H1 (cell line): Measurements from ENCODE around the gene LARP4B. TPM values are rescaled to one million over a fixed set of nuclear protein-coding genes. Genes with fewer than 3 reads are reported as not detected.

ENCODE experiments used
- CTCF ChIA-PET: fragments of 300-600 bp; sonication (Branson Sonifier 250); formaldehyde crosslinking; loops from one replicate; lab custom pipeline; 2021; ENCODE audit not compliant: partially characterized antibody; lab: Charles Lee
- POLR2A ChIA-PET: fragments of 300-600 bp; sonication (Branson Sonifier 250); formaldehyde crosslinking; loops from one replicate; lab custom pipeline; 2021; ENCODE audit warnings: inconsistent platforms; ENCODE audit not compliant: partially characterized antibody; lab: Charles Lee
- DNase-seq, 2 experiments: peaks; one replicate each; pipeline versions ENCODE4 v3.0.0 to v3.0.0-alpha.2; 2010 to 2022; ENCODE audit warnings: low spot score in 2 of 2, low read depth in 1 of 2, mixed read lengths in 1 of 2
- FAIRE-seq: peaks from 2 replicates; lab custom pipeline; 2011; peaks lifted over from hg19 to GRCh38; lab: Jason Lieb, UNC
- H2AFZ ChIP-seq: 2 replicates; pipeline ENCODE4 v1.8.1; 2012; ENCODE audit warnings: low read length, inconsistent platforms
- H2AK5ac ChIP-seq: 2 replicates; pipeline ENCODE4 v1.6.1; 2013; ENCODE audit warnings: low read depth, low read length
- H2BK120ac ChIP-seq: replicated peaks from 2 replicates; pipeline ENCODE3; 2013; ENCODE audit warnings: low read depth, low read length, inconsistent platforms
- H2BK12ac ChIP-seq: 2 replicates; pipeline ENCODE4 v1.6.1; 2013; ENCODE audit warnings: low read depth, low read length
- H2BK15ac ChIP-seq: 2 replicates; pipeline ENCODE4 v1.6.1; 2013; ENCODE audit warnings: low read length
- H2BK20ac ChIP-seq: 2 replicates; pipeline ENCODE4 v1.6.1; 2013; ENCODE audit warnings: low read length
- H2BK5ac ChIP-seq: 2 replicates; pipeline ENCODE4 v1.6.1; 2013; ENCODE audit warnings: low read depth, low read length
- H3K14ac ChIP-seq: 2 replicates; pipeline ENCODE4 v1.6.1; 2013; ENCODE audit warnings: inconsistent platforms; ENCODE audit not compliant: insufficient read length
- H3K18ac ChIP-seq: 2 replicates; pipeline ENCODE4 v1.6.1; 2013; ENCODE audit warnings: low read length; ENCODE audit errors: extremely low read depth
- H3K23ac ChIP-seq: 2 replicates; pipeline ENCODE4 v1.6.1; 2013; ENCODE audit warnings: inconsistent platforms; ENCODE audit not compliant: insufficient read length
- H3K23me2 ChIP-seq: 2 replicates; pipeline ENCODE4 v1.6.1; 2013; ENCODE audit warnings: low read depth, low read length
- H3K27ac ChIP-seq: 2 replicates; pipeline ENCODE4 v1.6.1; 2011; ENCODE audit warnings: low read depth, low read length, inconsistent platforms
- H3K27me3 ChIP-seq, 4 experiments: replicated peaks in 1 of 4; 1 replicate in 1 of 4; 2 replicates in 3 of 4; pipeline versions ENCODE4 v1.6.1 to v1.8.1; 2011 to 2013; ENCODE audit warnings: low read length in 3 of 4, mild to moderate bottlenecking in 3 of 4, inconsistent platforms in 2 of 4, mixed read lengths in 2 of 4, moderate library complexity in 1 of 4; ENCODE audit not compliant: control insufficient read depth in 3 of 4, insufficient read depth in 3 of 4; ENCODE audit errors: extremely low read depth in 1 of 4
- H3K36me3 ChIP-seq, 4 experiments: 2 replicates each; pipeline versions ENCODE4 v1.6.1 to v1.8.1; 2011 to 2013; ENCODE audit warnings: mild to moderate bottlenecking in 4 of 4, low read length in 3 of 4, moderate library complexity in 2 of 4, control low read depth in 1 of 4, inconsistent platforms in 1 of 4; ENCODE audit not compliant: insufficient read depth in 4 of 4, control insufficient read depth in 2 of 4
- H3K4ac ChIP-seq: replicated peaks from 2 replicates; pipeline ENCODE3; 2013; ENCODE audit warnings: low read length, low read depth, mixed read lengths, inconsistent platforms; ENCODE audit not compliant: insufficient read length
- H3K4me1 ChIP-seq, 4 experiments: replicated peaks in 1 of 4; 1 replicate in 1 of 4; 2 replicates in 3 of 4; pipeline versions ENCODE4 v1.6.1 to v1.8.1; 2011 to 2013; ENCODE audit warnings: low read length in 3 of 4, inconsistent platforms in 2 of 4, mixed read lengths in 1 of 4; ENCODE audit not compliant: insufficient read depth in 4 of 4, control insufficient read depth in 3 of 4
- H3K4me2 ChIP-seq, 2 experiments: 2 replicates each; pipeline versions ENCODE4 v1.6.1 to v1.8.1; 2011 to 2013; ENCODE audit warnings: low read depth in 2 of 2, low read length in 2 of 2, control low read depth in 1 of 2, inconsistent platforms in 1 of 2, mild to moderate bottlenecking in 1 of 2; ENCODE audit not compliant: insufficient read depth in 1 of 2
- H3K4me3 ChIP-seq, 4 experiments: fragments of 200-600, 300-600 bp in 1 of 4; sonication (generic), shearing (Covaris generic), sonication (Bioruptor Twin) in 1 of 4; 2 replicates each; pipeline versions ENCODE4 v1.5.1 to v1.8.1; 2011 to 2016; ENCODE audit warnings: low read length in 4 of 4, low read depth in 3 of 4, control low read depth in 2 of 4, inconsistent platforms in 2 of 4, mild to moderate bottlenecking in 2 of 4, mixed read lengths in 1 of 4, moderate library complexity in 1 of 4; ENCODE audit not compliant: insufficient read depth in 2 of 4; ENCODE audit errors: extremely low read depth in 1 of 4
- H3K56ac ChIP-seq: replicated peaks from 2 replicates; pipeline ENCODE3; 2013; ENCODE audit warnings: low read depth, mild to moderate bottlenecking, mixed read lengths, low read length, inconsistent platforms; ENCODE audit not compliant: insufficient read length
- H3K79me1 ChIP-seq: 2 replicates; pipeline ENCODE4 v1.6.1; 2013; ENCODE audit warnings: low read depth, low read length, control low read depth
- H3K79me2 ChIP-seq, 2 experiments: 2 replicates each; pipeline versions ENCODE4 v1.6.1 to v1.8.1; 2012 to 2013; ENCODE audit warnings: low read length in 2 of 2, mild to moderate bottlenecking in 2 of 2, inconsistent platforms in 1 of 2; ENCODE audit not compliant: insufficient read depth in 2 of 2, control insufficient read depth in 1 of 2
- H3K9ac ChIP-seq, 4 experiments: replicated peaks in 1 of 4; 1 replicate in 1 of 4; 2 replicates in 3 of 4; pipeline versions ENCODE4 v1.6.1 to v1.8.1; 2011 to 2013; ENCODE audit warnings: low read depth in 3 of 4, low read length in 3 of 4, control low read depth in 2 of 4, mild to moderate bottlenecking in 2 of 4, moderate library complexity in 2 of 4, inconsistent platforms in 1 of 4; ENCODE audit errors: extremely low read depth in 1 of 4
- H3K9me3 ChIP-seq, 2 experiments: 2 replicates each; pipeline versions ENCODE4 v1.6.1 to v1.8.1; 2012 to 2013; ENCODE audit warnings: mild to moderate bottlenecking in 2 of 2, moderate library complexity in 2 of 2, control low read depth in 1 of 2, inconsistent platforms in 1 of 2, low read depth in 1 of 2, low read length in 1 of 2, mixed read lengths in 1 of 2; ENCODE audit not compliant: insufficient read depth in 2 of 2
- H4K20me1 ChIP-seq, 2 experiments: replicated peaks in 1 of 2; 2 replicates each; pipeline versions ENCODE3 to v1.8.1; 2011 to 2013; ENCODE audit warnings: inconsistent platforms in 2 of 2, low read length in 2 of 2, mild to moderate bottlenecking in 1 of 2; ENCODE audit not compliant: insufficient read depth in 2 of 2, control insufficient read depth in 1 of 2
- H4K5ac ChIP-seq: 2 replicates; pipeline ENCODE4 v1.6.1; 2013; ENCODE audit warnings: low read length, low read depth, mixed read lengths, inconsistent platforms; ENCODE audit not compliant: insufficient read length
- H4K8ac ChIP-seq: 2 replicates; pipeline ENCODE4 v1.8.0; 2013; ENCODE audit warnings: mild to moderate bottlenecking, moderate library complexity, low read length, inconsistent platforms; ENCODE audit not compliant: insufficient read depth; ENCODE audit errors: extremely low read depth
- H4K91ac ChIP-seq: replicated peaks from 2 replicates; pipeline ENCODE3; 2013; ENCODE audit warnings: low read length, mixed read lengths, inconsistent platforms; ENCODE audit not compliant: insufficient read length
- BRCA1 ChIP-seq: IDR thresholded peaks from 2 replicates; pipeline ENCODE4 v1.6.1; 2012; ENCODE audit warnings: low read depth, low read length, improper control_type of control experiment
- CBX5 ChIP-seq: fragments of 300-800, 300-1000 bp; sonication (generic); IDR thresholded peaks from 2 replicates; pipeline ENCODE4 v1.7.1; 2016; ENCODE audit warnings: antibody characterized with exemption, low read length, low read depth
- EP300 ChIP-seq, 2 experiments: IDR thresholded peaks; 1 replicate in 1 of 2; 2 replicates in 1 of 2; pipeline ENCODE4 v1.6.1; 2011 to 2012; ENCODE audit warnings: low read depth in 2 of 2, low read length in 2 of 2, mild to moderate bottlenecking in 2 of 2, borderline replicate concordance in 1 of 2, inconsistent platforms in 1 of 2, moderate library complexity in 1 of 2
- EZH2 ChIP-seq: fragments of 200-600 bp; sonication (generic); IDR thresholded peaks from 2 replicates; pipeline ENCODE4 v1.7.1; 2012; ENCODE audit warnings: low read depth, mild to moderate bottlenecking, moderate library complexity, low read length, inconsistent platforms; ENCODE audit not compliant: severe bottlenecking
- GABPA ChIP-seq: IDR thresholded peaks from 2 replicates; pipeline ENCODE4 v1.6.1; 2011; ENCODE audit warnings: mild to moderate bottlenecking, low read length, moderate library complexity, borderline replicate concordance; ENCODE audit not compliant: insufficient read depth
- POLR2A ChIP-seq, 2 experiments: IDR thresholded peaks; 1 replicate in 1 of 2; 2 replicates in 1 of 2; pipeline ENCODE4 v1.6.1; 2011; ENCODE audit warnings: low read depth in 2 of 2, low read length in 2 of 2, mild to moderate bottlenecking in 2 of 2; ENCODE audit errors: control extremely low read depth in 1 of 2
- SP4 ChIP-seq: IDR thresholded peaks from 2 replicates; pipeline ENCODE4 v1.6.1; 2012; ENCODE audit warnings: low read length, inconsistent platforms
- TAF1 ChIP-seq: IDR thresholded peaks from 2 replicates; pipeline ENCODE4 v1.6.1; 2011; ENCODE audit warnings: mild to moderate bottlenecking, low read depth, low read length
- YY1 ChIP-seq: IDR thresholded peaks from 2 replicates; pipeline ENCODE4 v1.6.1; 2011; ENCODE audit warnings: low read depth, mild to moderate bottlenecking, low read length
- WGBS, 2 experiments: shearing (Covaris generic) in 1 of 2; methylation state at CpG; one replicate each; pipeline versions ENCODE4 v1.1.6 to v1.1.7; 2013 to 2015; ENCODE audit warnings: low lambda C conversion rate in 2 of 2, mixed read lengths in 2 of 2, inconsistent platforms in 1 of 2, low coverage in 1 of 2, missing lambda C conversion rate in 1 of 2; ENCODE audit not compliant: insufficient replicate concordance in 2 of 2, insufficient coverage in 1 of 2, insufficient read length in 1 of 2; ENCODE audit errors: extremely low coverage in 1 of 2, missing lambda C conversion rate in 1 of 2; 5-methylcytosine and 5-hydroxymethylcytosine counted together
- polyA plus RNA-seq, 7 experiments: library from polyadenylated mRNA; depleted of rRNA in 3 of 7; stranded (reverse) in 5 of 7; unstranded in 2 of 7; fragments of >200 nt in 5 of 7; fragments of 200-250 nt in 2 of 7; gene quantifications; 1 replicate in 5 of 7; 2 replicates in 1 of 7; 4 replicates in 1 of 7; pipeline versions ENCODE4 v1.2.1 to v1.2.3, GENCODE V29; 2011 to 2013; ENCODE audit warnings: missing spikeins in 2 of 7, mixed read lengths in 2 of 7
- total RNA-seq: library from RNA; stranded (reverse); fragmentation: NEBNext Ultra II Directional; extraction: Animal tissue kit (Norgen Biotek cat#: 25700); gene quantifications from 2 replicates; pipeline ENCODE4 v1.2.1, GENCODE V29; 2021

LARP4B gene
- total and polyA plus RNA-seq, 2 of the 8 experiments (the other 6 are each of a cell fraction or from before 2014, with no cell fraction given): 20.1 to 78.6 TPM

DNA sequence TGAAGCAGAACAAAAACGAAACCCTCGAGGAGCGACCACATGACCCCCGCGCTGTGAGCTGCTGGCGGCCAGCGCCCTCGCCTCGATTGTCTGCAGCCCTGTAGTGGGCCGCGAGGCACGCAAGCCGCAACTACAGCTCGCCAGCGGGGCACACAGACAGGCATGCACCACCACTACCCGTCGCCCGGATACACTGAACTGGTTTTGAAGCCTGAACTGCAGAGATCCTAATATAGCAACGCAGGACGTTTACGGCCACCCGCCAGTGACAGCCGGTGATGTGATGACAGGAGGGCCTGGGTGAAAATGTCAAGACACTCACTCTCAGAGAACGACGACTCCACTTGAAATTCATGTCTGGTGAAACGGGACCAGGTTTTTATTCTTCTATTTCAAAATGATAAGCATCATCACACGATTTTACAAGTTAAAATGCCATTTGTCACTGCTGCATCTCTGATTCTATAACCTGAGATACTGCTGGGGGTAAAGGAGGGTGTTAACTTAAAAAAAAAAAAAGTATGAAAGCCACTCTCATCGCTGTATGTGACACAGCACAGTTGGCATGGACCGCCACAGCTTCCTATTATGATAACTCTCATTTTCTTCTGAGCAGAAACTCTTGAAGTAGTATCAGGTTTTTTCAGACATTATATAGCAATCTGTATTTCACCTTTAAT lies 121.7 kb downstream of the LARP4B start:
- H2BK15ac ChIP-seq: no peak overlapping the region
- no peak overlapping the region for H4K91ac ChIP-seq
- peaks cover 0 to 3% (median 0%) of the 10 kb centered on the region in 4 experiments; a peak in 2 of 7 replicates for H3K4me1 ChIP-seq
- H3K23me2 ChIP-seq: no peaks in the 10 kb centered on the region
- H3K4ac ChIP-seq: no peak overlapping the region
- no peak overlapping the region for H2AK5ac ChIP-seq
- H3K27me3 ChIP-seq: no peaks in the 10 kb centered on the region
- H3K9ac ChIP-seq: no peak overlapping the region
- H2BK12ac ChIP-seq: no peak overlapping the region
- H3K18ac ChIP-seq: no peak overlapping the region
- no peak overlapping the region for H3K4me3 ChIP-seq
- H3K9me3 ChIP-seq: no peaks in the 10 kb centered on the region
- no peak overlapping the region for H3K4me2 ChIP-seq
- peaks cover 0 to 9% of the 10 kb centered on the region in 2 experiments for H4K20me1 ChIP-seq
- H3K79me1 ChIP-seq: 0 out of 2 replicates have a peak, but pooled peaks cover 2% of the 10 kb centered on the region
- H3K79me2 ChIP-seq: no peaks in the 10 kb centered on the region
- ChIA-PET CTCF (interaction anchor here (0.6 to 1.9 kb wide), 10 partner anchors 15 to 681 kb away, joined by 3 to 7 read pairs (median 4); no protein-coding TSS in a partner anchor), POLR2A (no interaction called here)
- no peak overlapping the region for H2AFZ ChIP-seq
- H2BK20ac ChIP-seq: no peak overlapping the region
- peaks cover 23 to 57% (median 35%) of the 10 kb centered on the region in 4 experiments for H3K36me3 ChIP-seq
- H2BK120ac ChIP-seq: no peak overlapping the region
- H3K14ac ChIP-seq: no peak overlapping the region
- FAIRE-seq (no peak), DNase-seq (no peak)
- H3K23ac ChIP-seq: no peak overlapping the region
- H2BK5ac ChIP-seq: no peak overlapping the region
- H3K56ac ChIP-seq: no peak overlapping the region
- H3K27ac ChIP-seq: no peak overlapping the region
- no peak overlapping the region for H4K8ac ChIP-seq
- WGBS, 2 experiments: 95% methylated on average over 29 of the region's 29 CpGs; no CpG with 5 or more reads in 1 of the 2 experiments
- no peak overlapping the region for H4K5ac ChIP-seq
- TF ChIP-seq POLR2A (IDR thresholded peaks at IDR 0.05; ENCODE audit: control extremely low read depth in 1 of 2, low read depth in 2 of 2, low read length in 2 of 2) (no peak), TAF1 (no peak), SP4 (no peak), BRCA1 (no peak), EZH2 (no peak), EP300 (IDR thresholded peaks at IDR 0.05; ENCODE audit: borderline replicate concordance in 1 of 2, low read depth in 2 of 2, low read length in 2 of 2) (no peak), YY1 (no peak), GABPA (no peak), CBX5 (no peak)
